ENCODE data around the gene SRGAP1. TPM values are rescaled to one million over a fixed set of nuclear protein-coding genes. Genes with fewer than 3 reads are reported as not detected.
"Not testable (repeated sequence)": the region's sequence is repeated elsewhere in the genome, so short reads cannot be mapped to it uniquely, and the experiment has no call there.

The SRGAP1 gene
- total RNA-seq, 1 donor from 2014 or later, result 3.0 TPM

DNA sequence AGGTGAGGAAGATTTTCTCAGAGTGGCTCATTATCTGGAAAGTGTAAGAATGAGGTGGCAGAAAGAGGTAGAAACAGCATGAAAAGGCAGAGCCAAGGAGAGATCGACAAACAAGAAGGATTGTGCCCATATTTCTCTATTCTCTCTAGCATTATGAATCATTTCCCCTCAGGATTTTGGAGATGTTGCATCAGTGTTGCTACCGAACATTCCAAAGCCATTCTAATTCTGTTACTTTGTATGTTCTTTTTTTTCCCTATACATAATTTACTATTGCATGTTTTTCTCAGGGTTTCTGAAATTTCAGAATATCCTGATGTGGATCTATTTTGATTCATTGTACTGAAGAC lies 316.2 kb downstream of the SRGAP1 start:
- no peak overlapping the region for H3K4me3 Mint-ChIP-seq
- no peaks in the 10 kb centered on the region for H3K36me3 Mint-ChIP-seq
- Histone ChIP-seq H3K4me2 (no peak overlapping the region), H3K9ac (no peak overlapping the region), H3K4me1 (no peaks in the 10 kb centered on the region), H2AFZ (replicated peaks) (no peak overlapping the region), H3K79me2 (ENCODE audit: low read depth) (no peaks in the 10 kb centered on the region), H3K27ac (no peak overlapping the region), H3K4me3 (no peak overlapping the region), H3F3A (ENCODE audit: low read depth) (no peaks in the 10 kb centered on the region), H4K20me1 (ENCODE audit: low read depth) (no peaks in the 10 kb centered on the region), H3K36me3 (no peaks in the 10 kb centered on the region), H3K27me3 (no peaks in the 10 kb centered on the region), H3K9me3 (ENCODE audit: low read depth) (no peaks in the 10 kb centered on the region)
- H3K27me3 Mint-ChIP-seq (ENCODE audit: insufficient read depth, low read depth), result no peaks in the 10 kb centered on the region
- DNase-seq (ENCODE audit: low spot score), result no peak
- TF ChIP-seq EZH2phosphoT487 (IDR thresholded peaks at IDR 0.05) (no peak), EZH2 (IDR thresholded peaks at IDR 0.05) (no peak)
- TF ChIP-seq, protein P1, sequence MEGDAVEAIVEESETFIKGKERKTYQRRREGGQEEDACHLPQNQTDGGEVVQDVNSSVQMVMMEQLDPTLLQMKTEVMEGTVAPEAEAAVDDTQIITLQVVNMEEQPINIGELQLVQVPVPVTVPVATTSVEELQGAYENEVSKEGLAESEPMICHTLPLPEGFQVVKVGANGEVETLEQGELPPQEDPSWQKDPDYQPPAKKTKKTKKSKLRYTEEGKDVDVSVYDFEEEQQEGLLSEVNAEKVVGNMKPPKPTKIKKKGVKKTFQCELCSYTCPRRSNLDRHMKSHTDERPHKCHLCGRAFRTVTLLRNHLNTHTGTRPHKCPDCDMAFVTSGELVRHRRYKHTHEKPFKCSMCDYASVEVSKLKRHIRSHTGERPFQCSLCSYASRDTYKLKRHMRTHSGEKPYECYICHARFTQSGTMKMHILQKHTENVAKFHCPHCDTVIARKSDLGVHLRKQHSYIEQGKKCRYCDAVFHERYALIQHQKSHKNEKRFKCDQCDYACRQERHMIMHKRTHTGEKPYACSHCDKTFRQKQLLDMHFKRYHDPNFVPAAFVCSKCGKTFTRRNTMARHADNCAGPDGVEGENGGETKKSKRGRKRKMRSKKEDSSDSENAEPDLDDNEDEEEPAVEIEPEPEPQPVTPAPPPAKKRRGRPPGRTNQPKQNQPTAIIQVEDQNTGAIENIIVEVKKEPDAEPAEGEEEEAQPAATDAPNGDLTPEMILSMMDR (IDR thresholded peaks at IDR 0.05), result no peak
- H3K9me3 Mint-ChIP-seq, result peaks cover 2% of the 10 kb centered on the region
- no peak overlapping the region for H3K27ac Mint-ChIP-seq
- no peaks in the 10 kb centered on the region for H3K4me1 Mint-ChIP-seq

DNA sequence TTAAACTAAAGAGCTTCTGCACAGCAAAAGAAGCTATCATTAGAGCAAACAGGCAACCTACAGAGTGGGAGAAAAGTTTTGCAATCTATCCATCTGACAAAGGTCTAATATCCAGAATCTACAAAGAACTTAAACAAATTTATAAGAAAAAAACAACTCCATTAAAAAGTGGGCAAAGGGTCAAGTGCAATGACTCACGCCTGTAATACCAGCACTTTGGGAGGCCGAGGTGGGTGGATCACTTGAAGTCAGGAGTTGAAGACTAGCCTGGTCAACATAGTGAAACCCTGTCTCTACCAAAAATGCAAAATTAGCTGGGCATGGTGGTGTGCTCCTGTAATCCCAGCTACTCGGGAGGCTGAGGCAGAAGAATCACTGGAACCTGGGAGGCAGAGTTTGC lies 322.1 kb downstream of the SRGAP1 start:
- H3K4me2 ChIP-seq; H3K27ac ChIP-seq; H3K27me3 ChIP-seq; H3K36me3 ChIP-seq; H3K4me3 ChIP-seq; H3F3A ChIP-seq (ENCODE audit: low read depth); H3K4me3 Mint-ChIP-seq; H4K20me1 ChIP-seq (ENCODE audit: low read depth); DNase-seq (ENCODE audit: low spot score); H3K27ac Mint-ChIP-seq; H3K27me3 Mint-ChIP-seq (ENCODE audit: insufficient read depth, low read depth); H3K36me3 Mint-ChIP-seq; H3K9ac ChIP-seq; H3K4me1 ChIP-seq; H3K4me1 Mint-ChIP-seq; H3K9me3 Mint-ChIP-seq; H3K79me2 ChIP-seq (ENCODE audit: low read depth); H2AFZ ChIP-seq (replicated peaks); H3K9me3 ChIP-seq (ENCODE audit: low read depth): not testable (repeated sequence)

DNA sequence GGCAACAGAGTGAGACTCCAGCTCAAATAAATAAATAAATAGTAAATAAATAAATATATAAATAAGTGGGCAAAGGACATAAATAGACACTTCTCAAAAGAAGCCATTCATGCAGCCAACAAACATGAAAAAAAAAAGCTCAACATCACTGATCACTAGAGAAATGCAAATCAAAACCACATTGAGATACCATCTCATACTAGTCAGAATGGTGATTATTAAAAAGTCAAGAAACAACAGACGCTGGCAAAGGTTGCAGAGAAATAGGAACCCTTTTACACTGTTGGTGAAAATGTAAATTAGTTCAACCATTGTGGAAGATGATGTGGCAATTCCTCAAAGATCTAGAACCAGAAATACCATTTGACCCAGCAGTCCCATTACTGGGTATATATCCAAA lies 322.5 kb downstream of the SRGAP1 start:
- not testable (repeated sequence) for H3K27me3 Mint-ChIP-seq (ENCODE audit: insufficient read depth, low read depth); H3K27ac Mint-ChIP-seq; H3K4me2 ChIP-seq; H3K4me3 Mint-ChIP-seq; H3K9me3 ChIP-seq (ENCODE audit: low read depth); H3K36me3 ChIP-seq; H3K9me3 Mint-ChIP-seq; H3K4me1 ChIP-seq; H3K27me3 ChIP-seq; H2AFZ ChIP-seq (replicated peaks); H3K4me1 Mint-ChIP-seq; H3F3A ChIP-seq (ENCODE audit: low read depth); H3K9ac ChIP-seq; H3K27ac ChIP-seq; H3K4me3 ChIP-seq; H3K36me3 Mint-ChIP-seq; H3K79me2 ChIP-seq (ENCODE audit: low read depth); DNase-seq (ENCODE audit: low spot score); H4K20me1 ChIP-seq (ENCODE audit: low read depth)

DNA sequence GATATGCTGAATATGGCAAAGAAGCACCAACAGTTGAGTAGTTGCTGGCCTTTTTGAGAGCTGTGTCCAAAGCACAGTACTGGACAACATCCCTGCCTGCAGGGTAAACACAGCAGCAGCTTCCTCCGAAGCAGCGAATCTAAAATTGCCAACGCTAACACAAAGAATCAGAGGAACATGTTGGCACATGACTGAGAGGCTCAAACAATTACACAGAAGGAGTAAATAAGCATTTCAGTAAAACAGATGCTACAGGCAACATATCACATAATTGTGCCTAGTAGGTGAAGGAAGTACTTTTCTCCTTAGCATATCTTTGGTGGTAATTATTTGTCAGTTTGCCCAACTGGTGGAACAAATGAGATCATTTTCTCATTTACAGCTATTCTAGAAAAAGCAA lies 325.5 kb downstream of the SRGAP1 start:
- no peaks in the 10 kb centered on the region for H3K79me2 ChIP-seq (ENCODE audit: low read depth)
- no peaks in the 10 kb centered on the region for H3K4me1 ChIP-seq
- no peak overlapping the region for H3K4me3 ChIP-seq
- no peak overlapping the region for H3K9ac ChIP-seq
- TF ChIP-seq EZH2 (IDR thresholded peaks at IDR 0.05), result no peak
- TF ChIP-seq, protein P1 (IDR thresholded peaks at IDR 0.05), result no peak
- no peak for TF ChIP-seq EZH2phosphoT487 (IDR thresholded peaks at IDR 0.05)
- no peak overlapping the region for H3K27ac Mint-ChIP-seq
- H3K4me1 Mint-ChIP-seq, result peaks cover 4% of the 10 kb centered on the region
- H3K4me3 Mint-ChIP-seq, result no peak overlapping the region
- H3F3A ChIP-seq (ENCODE audit: low read depth), result no peaks in the 10 kb centered on the region
- H3K27ac ChIP-seq, result no peak overlapping the region
- no peaks in the 10 kb centered on the region for H4K20me1 ChIP-seq (ENCODE audit: low read depth)
- no peaks in the 10 kb centered on the region for H3K36me3 Mint-ChIP-seq
- no peaks in the 10 kb centered on the region for H3K27me3 ChIP-seq
- H2AFZ ChIP-seq (replicated peaks), result no peak overlapping the region
- H3K4me2 ChIP-seq, result no peak overlapping the region
- no peaks in the 10 kb centered on the region for H3K36me3 ChIP-seq
- H3K9me3 ChIP-seq (ENCODE audit: low read depth), result no peaks in the 10 kb centered on the region
- no peak for DNase-seq (ENCODE audit: low spot score)
- H3K9me3 Mint-ChIP-seq, result peaks cover 3% of the 10 kb centered on the region
- H3K27me3 Mint-ChIP-seq (ENCODE audit: insufficient read depth, low read depth), result peaks cover 2% of the 10 kb centered on the region
